Common myeloid progenitor, CD34-positive (primary cell): ENCODE measurements around the gene LRFN2.

Experiments
- CTCF ChIA-PET: fragments of 350-600 bp; sonication (Branson Sonifier 250); formaldehyde crosslinking; loops from one replicate; lab custom pipeline; 2021; ENCODE audit warnings: antibody characterized with exemption; lab: Charles Lee
- POLR2A ChIA-PET: fragments of 350-600 bp; sonication (Branson Sonifier 250); formaldehyde crosslinking; loops from one replicate; lab custom pipeline; 2021; ENCODE audit warnings: antibody characterized with exemption; lab: Charles Lee
- DNase-seq, 3 donors: peaks; one replicate each; pipeline versions ENCODE4 v3.0.0 to v3.0.0-alpha.2; 2013
- H3K27ac ChIP-seq, 2 experiments: 1 replicate in 1 of 2; 2 replicates in 1 of 2; pipeline ENCODE4 v1.7.0; 2013; ENCODE audit warnings: inconsistent platforms in 2 of 2, low read length in 2 of 2, mild to moderate bottlenecking in 2 of 2, low read depth in 1 of 2, moderate library complexity in 1 of 2; ENCODE audit not compliant: severe bottlenecking in 2 of 2, insufficient read depth in 1 of 2, poor library complexity in 1 of 2
- H3K27me3 ChIP-seq, 5 experiments: replicated peaks in 2 of 5; 1 replicate in 3 of 5; 2 replicates in 2 of 5; pipeline versions ENCODE4 v1.6.1 to v1.7.0; 2013; ENCODE audit warnings: low read length in 4 of 5, mild to moderate bottlenecking in 2 of 5, moderate library complexity in 2 of 5, inconsistent platforms in 1 of 5; ENCODE audit not compliant: insufficient read depth in 5 of 5, control insufficient read depth in 4 of 5
- H3K36me3 ChIP-seq, 4 experiments: 1 replicate in 2 of 4; 2 replicates in 2 of 4; pipeline versions ENCODE4 v1.6.1 to v1.7.0; 2013; ENCODE audit warnings: low read length in 3 of 4, control low read depth in 1 of 4, mild to moderate bottlenecking in 1 of 4; ENCODE audit not compliant: control insufficient read depth in 4 of 4, insufficient read depth in 4 of 4
- H3K4me1 ChIP-seq, 4 experiments: 1 replicate in 3 of 4; 2 replicates in 1 of 4; pipeline versions ENCODE4 v1.6.1 to v1.7.1; 2013; ENCODE audit warnings: low read length in 3 of 4, mild to moderate bottlenecking in 3 of 4, control low read depth in 1 of 4, inconsistent platforms in 1 of 4, moderate library complexity in 1 of 4; ENCODE audit not compliant: control insufficient read depth in 4 of 4, insufficient read depth in 4 of 4; ENCODE audit errors: control extremely low read depth in 1 of 4
- H3K4me3 ChIP-seq, 7 experiments: 1 replicate in 4 of 7; 2 replicates in 3 of 7; pipeline versions ENCODE4 v1.5.1 to v1.7.0; 2013; ENCODE audit warnings: mild to moderate bottlenecking in 7 of 7, low read length in 6 of 7, moderate library complexity in 6 of 7, inconsistent platforms in 2 of 7, low read depth in 2 of 7, control low read depth in 1 of 7; ENCODE audit not compliant: insufficient read depth in 4 of 7, control insufficient read depth in 1 of 7; ENCODE audit errors: extremely low read depth in 1 of 7
- H3K9me3 ChIP-seq, 5 experiments: 1 replicate in 4 of 5; 2 replicates in 1 of 5; pipeline versions ENCODE4 v1.6.1 to v1.7.1; 2013; ENCODE audit warnings: low read length in 4 of 5, mild to moderate bottlenecking in 2 of 5, inconsistent platforms in 1 of 5, low read depth in 1 of 5, moderate library complexity in 1 of 5; ENCODE audit not compliant: control insufficient read depth in 4 of 5, insufficient read depth in 2 of 5; ENCODE audit errors: control extremely low read depth in 1 of 5
- WGBS: methylation state at CpG from one replicate; pipeline ENCODE4 v1.1.5; 2013; ENCODE audit not compliant: insufficient coverage; 5-methylcytosine and 5-hydroxymethylcytosine counted together

Gene LRFN2

GRCh38 chr6:40583709-40584108 is 3.5 kb downstream of the LRFN2 start:
- no CpG with 5 or more reads among the region's 3 CpGs for WGBS

GRCh38 chr6:40582892-40583291 is 4.3 kb downstream of the LRFN2 start:
- peaks cover 0 to 20% (median 9%) of the 10 kb centered on the region in 5 experiments for H3K27me3 ChIP-seq
- DNase-seq, result peak; percentile 34 to 54 (median 53)
- H3K36me3 ChIP-seq, result no peaks in the 10 kb centered on the region
- WGBS, result no CpG with 5 or more reads among the region's 3 CpGs
- ChIA-PET POLR2A (interaction anchor here (0.7 kb wide), 1 partner anchor 484 kb away, joined by 3 read pairs; no protein-coding TSS in a partner anchor), CTCF (interaction anchor here (0.6 to 1.6 kb wide), 9 partner anchors 9 to 254 kb away, joined by 3 to 8 read pairs (median 3); no protein-coding TSS in a partner anchor)
- peaks cover 8 to 49% (median 39%) of the 10 kb centered on the region in 4 experiments for H3K4me1 ChIP-seq
- H3K27ac ChIP-seq, result no peak overlapping the region
- no peak overlapping the region for H3K4me3 ChIP-seq
- H3K9me3 ChIP-seq, result no peaks in the 10 kb centered on the region

More at GRCh38 chr6:40583709-40584108, 3.5 kb downstream of the LRFN2 start:
- no peaks in the 10 kb centered on the region for H3K9me3 ChIP-seq
- peaks cover 0 to 24% (median 12%) of the 10 kb centered on the region in 5 experiments for H3K27me3 ChIP-seq
- H3K4me3 ChIP-seq, result peak overlapping the region in 1 of 7 experiments; percentile 29
- POLR2A ChIA-PET, result interaction anchor here (0.7 kb wide), 1 partner anchor 484 kb away, joined by 3 read pairs; no protein-coding TSS in a partner anchor
- no peak overlapping the region for H3K27ac ChIP-seq
- H3K4me1 ChIP-seq, result peaks cover 8 to 53% (median 41%) of the 10 kb centered on the region in 4 experiments
- peak in 2 of 3 donors; percentile 45 to 54 for DNase-seq
- H3K36me3 ChIP-seq, result no peaks in the 10 kb centered on the region
- CTCF ChIA-PET, result interaction anchor here (0.9 to 1.5 kb wide), 3 partner anchors 108 to 255 kb away, joined by 3 to 5 read pairs (median 4); no protein-coding TSS in a partner anchor

GRCh38 chr6:40579101-40579500 is 8.1 kb downstream of the LRFN2 start:
- ChIA-PET CTCF (interaction anchor here (1.0 to 1.4 kb wide), 2 partner anchors 9 kb away, joined by 4 read pairs; partner anchors contain the start of gene LRFN2), POLR2A (no interaction called here)
- Histone ChIP-seq H3K9me3 (no peaks in the 10 kb centered on the region), H3K36me3 (no peaks in the 10 kb centered on the region), H3K4me1 (peaks cover 5 to 17% (median 12%) of the 10 kb centered on the region in 4 experiments), H3K4me3 (no peak overlapping the region), H3K27ac (no peak overlapping the region), H3K27me3 (peaks cover 0 to 2% (median 0%) of the 10 kb centered on the region in 5 experiments)
- WGBS, result 100% methylated on average over 1 of the region's 3 CpGs
- no peak for DNase-seq

GRCh38 chr6:40577672-40578071 is 9.5 kb downstream of the LRFN2 start:
- H3K4me1 ChIP-seq, result peaks cover 0 to 5% (median 2%) of the 10 kb centered on the region in 4 experiments
- H3K9me3 ChIP-seq, result no peaks in the 10 kb centered on the region
- H3K27me3 ChIP-seq, result peaks cover 0 to 2% (median 0%) of the 10 kb centered on the region in 5 experiments
- no peaks in the 10 kb centered on the region for H3K36me3 ChIP-seq
- H3K27ac ChIP-seq, result no peak overlapping the region
- ChIA-PET CTCF (no interaction called here), POLR2A (no interaction called here)
- WGBS, result 100% methylated on average over 2 of the region's 4 CpGs
- DNase-seq, result no peak
- H3K4me3 ChIP-seq, result no peak overlapping the region

- Histone ChIP-seq H3K36me3 (no peaks in the 10 kb centered on the region), H3K4me1 (peaks cover 0 to 4% (median 0%) of the 10 kb centered on the region in 4 experiments), H3K27me3 (no peaks in the 10 kb centered on the region), H3K9me3 (no peaks in the 10 kb centered on the region), H3K27ac (no peak overlapping the region), H3K4me3 (no peak overlapping the region)
- DNase-seq, result no peak
- ChIA-PET POLR2A (no interaction called here), CTCF (interaction anchor here (1.0 to 3.3 kb wide), 3 partner anchors 9 to 23 kb away, joined by 4 to 15 read pairs (median 8); partner anchors contain the start of gene LRFN2)
- 89% methylated on average over 3 of the region's 5 CpGs for WGBS
These were observed 13.9 kb downstream of the LRFN2 start for GRCh38 chr6:40573221-40573620.

GRCh38 chr6:40569162-40569910 is 17.8 kb downstream of the LRFN2 start:
- DNase-seq, result peak in 1 of 3 donors; percentile 29
- POLR2A ChIA-PET, result no interaction called here
- CTCF ChIA-PET, result interaction anchor here (0.7 to 2.2 kb wide), 5 partner anchors 10 to 23 kb away, joined by 3 to 4 read pairs (median 4); no protein-coding TSS in a partner anchor
- Histone ChIP-seq H3K27ac (no peak overlapping the region), H3K27me3 (no peaks in the 10 kb centered on the region), H3K9me3 (no peaks in the 10 kb centered on the region), H3K4me1 (peaks cover 0 to 6% (median 0%) of the 10 kb centered on the region in 4 experiments), H3K4me3 (no peak overlapping the region), H3K36me3 (no peaks in the 10 kb centered on the region)
- WGBS, result 72% methylated on average over 7 of the region's 8 CpGs
